GM12864 (cell line): ENCODE data around the gene ZBTB25.

ENCODE experiments used
- DNase-seq: peaks from one replicate; pipeline ENCODE4 v3.0.0-alpha.2; 2011; ENCODE audit warnings: low read depth
- H3K4me3 ChIP-seq: 2 replicates; pipeline ENCODE4 v1.5.1; 2011; ENCODE audit warnings: mild to moderate bottlenecking, low read depth, low read length, control low read depth
- TF ChIP-seq, protein P1 (sequence below): IDR thresholded peaks from 2 replicates; pipeline ENCODE4 v1.5.1; 2011; ENCODE audit warnings: low read depth, mild to moderate bottlenecking, moderate library complexity, low read length, control low read depth, inconsistent platforms; ENCODE audit errors: missing control alignments

The ZBTB25 gene

GRCh38 chr14:64400829-64401459, 102.7 kb downstream of the ZBTB25 start:
- TF ChIP-seq, protein P1, sequence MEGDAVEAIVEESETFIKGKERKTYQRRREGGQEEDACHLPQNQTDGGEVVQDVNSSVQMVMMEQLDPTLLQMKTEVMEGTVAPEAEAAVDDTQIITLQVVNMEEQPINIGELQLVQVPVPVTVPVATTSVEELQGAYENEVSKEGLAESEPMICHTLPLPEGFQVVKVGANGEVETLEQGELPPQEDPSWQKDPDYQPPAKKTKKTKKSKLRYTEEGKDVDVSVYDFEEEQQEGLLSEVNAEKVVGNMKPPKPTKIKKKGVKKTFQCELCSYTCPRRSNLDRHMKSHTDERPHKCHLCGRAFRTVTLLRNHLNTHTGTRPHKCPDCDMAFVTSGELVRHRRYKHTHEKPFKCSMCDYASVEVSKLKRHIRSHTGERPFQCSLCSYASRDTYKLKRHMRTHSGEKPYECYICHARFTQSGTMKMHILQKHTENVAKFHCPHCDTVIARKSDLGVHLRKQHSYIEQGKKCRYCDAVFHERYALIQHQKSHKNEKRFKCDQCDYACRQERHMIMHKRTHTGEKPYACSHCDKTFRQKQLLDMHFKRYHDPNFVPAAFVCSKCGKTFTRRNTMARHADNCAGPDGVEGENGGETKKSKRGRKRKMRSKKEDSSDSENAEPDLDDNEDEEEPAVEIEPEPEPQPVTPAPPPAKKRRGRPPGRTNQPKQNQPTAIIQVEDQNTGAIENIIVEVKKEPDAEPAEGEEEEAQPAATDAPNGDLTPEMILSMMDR = no peak
- H3K4me3 ChIP-seq = no peak overlapping the region
- DNase-seq = no peak
